Skeletal muscle tissue (tissue), 4 donors: ENCODE measurements around the gene ADARB1. TPM values are rescaled to one million over a fixed set of nuclear protein-coding genes. Genes with fewer than 3 reads are reported as not detected.

Experiments used
- H3K27ac ChIP-seq: one replicate; pipeline ENCODE4 v1.7.0; 2013; ENCODE audit warnings: mild to moderate bottlenecking, low read depth, low read length, inconsistent platforms
- H3K27me3 ChIP-seq, 3 donors: one replicate each; pipeline ENCODE4 v1.7.0; 2013; ENCODE audit warnings: low read length in 3 of 3; ENCODE audit not compliant: control insufficient read depth in 3 of 3, insufficient read depth in 3 of 3
- H3K36me3 ChIP-seq, 3 donors: one replicate each; pipeline ENCODE4 v1.7.0; 2013; ENCODE audit warnings: low read length in 3 of 3; ENCODE audit not compliant: control insufficient read depth in 3 of 3, insufficient read depth in 3 of 3
- H3K4me1 ChIP-seq, 3 donors: one replicate each; pipeline ENCODE4 v1.7.0; 2013; ENCODE audit warnings: low read length in 3 of 3, mild to moderate bottlenecking in 3 of 3; ENCODE audit not compliant: control insufficient read depth in 3 of 3, insufficient read depth in 3 of 3
- H3K4me3 ChIP-seq, 3 donors: one replicate each; pipeline ENCODE4 v1.7.0; 2013; ENCODE audit warnings: low read length in 3 of 3
- H3K9ac ChIP-seq, 3 donors: one replicate each; pipeline ENCODE4 v1.7.0; 2013; ENCODE audit warnings: low read length in 3 of 3, mild to moderate bottlenecking in 3 of 3, moderate library complexity in 2 of 3, low read depth in 1 of 3
- H3K9me3 ChIP-seq, 3 donors: one replicate each; pipeline ENCODE4 v1.7.0; 2013; ENCODE audit warnings: low read length in 3 of 3; ENCODE audit not compliant: control insufficient read depth in 3 of 3
- total RNA-seq: library from RNA; depleted of rRNA; stranded (reverse); fragments of >200 nt; gene quantifications from one replicate; pipeline ENCODE4 v1.2.3, GENCODE V29; 2014
- donor health status: Osteomylitis.

The ADARB1 gene
- total RNA-seq, 1 donor from 2014 or later: 16.2 TPM

- H3K36me3 ChIP-seq: peaks cover 29 to 36% (median 33%) of the 10 kb centered on the region in 3 donors
Measured at GRCh38 chr21:45222001-45222400, 147.6 kb downstream of the ADARB1 start.

DNA sequence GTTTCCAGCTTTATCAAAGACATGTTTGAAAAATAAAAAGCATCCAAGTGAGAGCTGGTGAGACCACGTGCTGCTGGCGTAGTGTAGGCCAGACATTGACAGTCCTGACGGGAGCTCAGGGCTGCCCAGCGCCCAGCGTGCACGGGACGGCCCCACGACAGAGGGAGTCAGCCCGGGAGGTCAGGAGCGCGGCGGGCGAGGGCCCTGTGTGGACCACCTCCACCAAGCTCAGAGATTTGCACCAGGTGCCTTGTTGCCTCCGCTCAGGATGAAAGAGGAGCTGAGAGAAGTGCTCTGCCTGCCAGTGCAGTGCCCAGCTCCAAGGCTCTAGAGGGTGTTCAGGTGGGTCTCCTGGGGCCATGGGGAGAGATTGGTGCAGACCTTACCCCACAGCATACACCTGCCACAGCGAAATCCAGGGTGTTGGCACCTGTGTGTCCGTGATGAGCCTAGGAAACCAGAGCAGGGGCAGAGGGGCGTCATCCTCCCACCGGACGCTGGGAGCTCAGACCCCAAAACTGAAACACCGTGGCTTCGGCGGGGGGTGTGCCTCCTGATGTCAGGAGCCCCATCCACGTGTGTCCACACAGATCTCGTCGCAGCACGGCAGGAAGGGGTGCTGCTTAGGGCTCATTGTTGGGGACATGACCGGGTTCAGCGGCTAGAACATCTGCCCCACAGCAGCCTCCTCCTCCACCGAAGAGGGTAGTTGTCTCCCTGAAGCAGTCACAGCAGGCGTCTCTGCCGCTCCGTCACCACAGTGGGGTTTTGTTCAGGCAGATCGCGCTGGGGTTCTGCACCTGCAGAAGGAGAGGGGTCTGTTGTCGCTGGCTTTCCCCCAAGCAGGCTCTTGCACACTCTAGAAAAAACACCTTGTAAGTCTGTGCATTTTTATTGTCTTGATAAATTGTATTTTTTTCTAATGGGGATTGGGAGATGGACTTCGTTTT, 149.1 kb downstream of the ADARB1 start:
- no peaks in the 10 kb centered on the region for H3K9me3 ChIP-seq
- no peak overlapping the region for H3K4me3 ChIP-seq
- H3K4me1 ChIP-seq: peaks cover 2 to 11% (median 3%) of the 10 kb centered on the region in 3 donors
- peaks cover 0 to 16% (median 4%) of the 10 kb centered on the region in 3 donors for H3K27me3 ChIP-seq
- H3K36me3 ChIP-seq: peaks cover 29 to 33% (median 31%) of the 10 kb centered on the region in 3 donors
- no peak overlapping the region for H3K27ac ChIP-seq
- H3K9ac ChIP-seq: no peak overlapping the region

More at GRCh38 chr21:45222001-45222400, 147.6 kb downstream of the ADARB1 start:
- H3K4me3 ChIP-seq: no peak overlapping the region
- H3K27me3 ChIP-seq: peaks cover 0 to 3% (median 0%) of the 10 kb centered on the region in 3 donors
- no peak overlapping the region for H3K27ac ChIP-seq
- H3K4me1 ChIP-seq: peaks cover 0 to 3% (median 2%) of the 10 kb centered on the region in 3 donors
- no peaks in the 10 kb centered on the region for H3K9me3 ChIP-seq
- no peak overlapping the region for H3K9ac ChIP-seq

DNA sequence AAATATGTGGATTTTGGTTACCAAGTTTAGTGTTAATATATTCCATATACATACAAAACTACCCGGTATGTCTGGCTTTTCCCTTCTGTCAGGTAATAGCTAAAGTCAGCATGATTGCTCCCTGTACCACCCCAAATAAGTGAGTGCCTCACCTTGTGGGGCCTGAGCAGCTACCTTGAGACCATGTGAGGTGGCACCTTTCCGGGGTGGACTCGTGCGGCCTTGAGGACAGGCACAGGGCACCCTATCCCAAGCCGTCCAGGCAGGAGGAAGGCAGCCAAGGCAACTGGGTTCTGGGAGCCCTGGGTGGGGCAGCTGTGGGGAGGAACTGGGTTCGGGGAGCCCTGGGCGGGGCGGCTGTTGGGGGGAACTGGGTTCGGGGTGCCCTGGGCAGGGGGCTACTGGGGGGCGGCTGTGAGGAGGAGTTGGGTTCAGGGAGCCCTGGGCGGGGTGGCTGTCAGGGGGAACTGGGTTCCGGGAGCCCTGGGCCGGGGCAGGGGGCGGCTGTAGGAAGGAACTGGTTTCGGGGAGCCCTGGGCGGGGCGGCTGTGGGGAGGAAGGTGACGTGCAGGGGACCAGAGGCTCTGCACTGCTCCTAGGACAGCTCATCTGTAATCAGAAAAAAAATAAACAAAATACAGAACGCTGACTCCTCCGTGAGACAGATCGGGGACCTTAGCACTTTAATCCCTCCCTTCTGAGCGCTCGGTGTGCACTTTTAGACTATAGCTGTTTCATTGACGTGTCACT, 150.0 kb downstream of the ADARB1 start:
- H3K27me3 ChIP-seq: peaks cover 0 to 18% (median 6%) of the 10 kb centered on the region in 3 donors
- no peak overlapping the region for H3K27ac ChIP-seq
- H3K4me1 ChIP-seq: peaks cover 2 to 12% (median 3%) of the 10 kb centered on the region in 3 donors
- no peaks in the 10 kb centered on the region for H3K9me3 ChIP-seq
- H3K4me3 ChIP-seq: no peak overlapping the region
- H3K9ac ChIP-seq: no peak overlapping the region
- H3K36me3 ChIP-seq: peaks cover 28 to 33% (median 29%) of the 10 kb centered on the region in 3 donors

DNA sequence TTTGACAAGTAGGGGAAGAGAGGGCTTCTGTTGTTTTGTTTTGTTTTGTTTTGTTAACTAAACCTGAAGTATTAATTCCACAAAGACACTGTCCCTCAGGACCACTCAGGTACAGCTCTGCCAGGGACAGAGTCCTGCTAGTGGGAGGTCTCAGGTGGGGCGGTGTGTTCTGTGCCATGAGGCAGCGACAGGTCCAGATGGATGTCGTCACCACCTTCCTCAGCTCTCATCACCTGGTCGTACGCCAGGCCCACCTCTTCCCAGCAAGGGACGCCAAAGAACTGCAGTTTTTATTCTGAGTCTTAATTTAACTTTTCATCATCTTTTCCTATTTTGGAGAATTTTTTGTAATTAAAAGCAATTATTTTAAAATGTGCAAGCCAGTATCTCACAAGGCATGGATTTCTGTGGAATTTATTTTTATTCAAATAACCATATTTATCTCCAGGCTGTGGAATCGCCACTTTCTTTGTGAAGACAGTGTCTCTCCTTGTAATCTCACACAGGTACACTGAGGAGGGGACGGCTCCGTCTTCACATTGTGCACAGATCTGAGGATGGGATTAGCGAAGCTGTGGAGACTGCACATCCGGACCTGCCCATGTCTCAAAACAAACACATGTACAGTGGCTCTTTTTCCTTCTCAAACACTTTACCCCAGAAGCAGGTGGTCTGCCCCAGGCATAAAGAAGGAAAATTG, 150.8 kb downstream of the ADARB1 start:
- Histone ChIP-seq H3K9ac (no peak overlapping the region), H3K27ac (no peak overlapping the region), H3K4me1 (peaks cover 0 to 12% (median 2%) of the 10 kb centered on the region in 3 donors), H3K4me3 (no peak overlapping the region), H3K27me3 (peaks cover 0 to 18% (median 6%) of the 10 kb centered on the region in 3 donors), H3K9me3 (no peaks in the 10 kb centered on the region), H3K36me3 (peaks cover 28 to 33% (median 29%) of the 10 kb centered on the region in 3 donors)

DNA sequence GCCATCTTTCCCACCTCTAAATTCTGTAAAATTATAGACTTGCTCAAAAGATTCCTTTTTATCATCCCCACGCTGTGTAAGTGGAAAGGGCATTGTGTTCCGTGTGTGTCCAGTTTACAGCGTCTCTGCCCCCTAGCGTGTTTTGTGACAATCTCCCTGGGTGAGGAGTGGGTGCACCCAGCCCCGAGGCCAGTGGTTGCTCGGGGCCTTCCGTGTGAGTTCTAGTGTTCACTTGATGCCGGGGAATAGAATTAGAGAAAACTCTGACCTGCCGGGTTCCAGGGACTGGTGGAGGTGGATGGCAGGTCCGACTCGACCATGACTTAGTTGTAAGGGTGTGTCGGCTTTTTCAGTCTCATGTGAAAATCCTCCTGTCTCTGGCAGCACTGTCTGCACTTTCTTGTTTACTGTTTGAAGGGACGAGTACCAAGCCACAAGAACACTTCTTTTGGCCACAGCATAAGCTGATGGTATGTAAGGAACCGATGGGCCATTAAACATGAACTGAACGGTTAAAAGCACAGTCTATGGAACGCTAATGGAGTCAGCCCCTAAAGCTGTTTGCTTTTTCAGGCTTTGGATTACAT, 151.5 kb downstream of the ADARB1 start:
- no peak overlapping the region for H3K4me3 ChIP-seq
- H3K9me3 ChIP-seq: no peaks in the 10 kb centered on the region
- H3K27ac ChIP-seq: no peak overlapping the region
- H3K27me3 ChIP-seq: peaks cover 0 to 18% (median 6%) of the 10 kb centered on the region in 3 donors
- H3K36me3 ChIP-seq: peaks cover 22 to 26% (median 23%) of the 10 kb centered on the region in 3 donors
- peaks cover 0 to 12% (median 2%) of the 10 kb centered on the region in 3 donors for H3K4me1 ChIP-seq
- no peak overlapping the region for H3K9ac ChIP-seq

DNA sequence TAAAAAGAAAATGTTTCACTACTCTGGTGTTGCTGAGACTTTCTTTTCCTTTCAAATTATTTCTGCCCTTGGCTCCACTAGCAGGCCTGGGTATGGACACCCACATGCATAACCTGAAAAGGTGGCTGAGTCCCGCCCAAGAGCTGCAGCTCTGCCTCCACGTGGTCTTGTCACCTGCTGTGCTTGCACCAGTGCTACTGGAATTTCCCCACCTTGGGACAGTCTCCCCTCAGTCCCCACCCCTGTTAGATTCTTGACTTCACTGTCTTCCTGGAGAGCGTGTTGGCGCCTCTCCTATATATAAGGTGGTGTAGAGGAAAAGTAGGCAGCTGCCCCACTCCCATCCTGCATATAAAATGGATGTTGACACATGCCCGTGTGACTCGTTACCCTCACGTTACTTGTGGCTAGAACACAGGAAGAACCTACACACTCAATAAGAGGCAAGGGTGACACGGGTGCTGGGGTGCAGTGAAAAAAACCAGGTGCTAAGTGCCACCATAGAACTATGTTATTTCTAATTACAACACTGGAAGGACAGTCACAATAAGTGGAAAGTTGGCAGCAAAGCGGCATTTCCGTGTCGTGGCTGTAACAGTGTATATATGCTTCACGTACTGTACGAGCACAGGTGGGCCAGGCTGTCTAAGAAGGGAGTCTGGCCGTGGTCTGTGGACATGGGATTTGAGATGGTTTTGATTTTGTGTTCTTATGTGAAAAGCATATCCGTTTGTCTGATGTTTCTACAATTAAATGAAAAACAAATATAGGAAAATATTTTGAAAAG, 152.4 kb downstream of the ADARB1 start:
- Histone ChIP-seq H3K36me3 (peaks cover 14 to 17% (median 15%) of the 10 kb centered on the region in 3 donors), H3K4me1 (peaks cover 0 to 12% (median 2%) of the 10 kb centered on the region in 3 donors), H3K27ac (no peak overlapping the region), H3K27me3 (peaks cover 0 to 18% (median 6%) of the 10 kb centered on the region in 3 donors), H3K9ac (no peak overlapping the region), H3K9me3 (no peaks in the 10 kb centered on the region), H3K4me3 (no peak overlapping the region)

- peaks cover 8 to 9% (median 9%) of the 10 kb centered on the region in 3 donors for H3K36me3 ChIP-seq
- no peak overlapping the region for H3K27ac ChIP-seq
- peaks cover 0 to 12% (median 2%) of the 10 kb centered on the region in 3 donors for H3K4me1 ChIP-seq
- no peaks in the 10 kb centered on the region for H3K9me3 ChIP-seq
- H3K4me3 ChIP-seq: no peak overlapping the region
- no peak overlapping the region for H3K9ac ChIP-seq
- peaks cover 3 to 22% (median 13%) of the 10 kb centered on the region in 3 donors for H3K27me3 ChIP-seq
Measured at GRCh38 chr21:45227735-45228134, 153.4 kb downstream of the ADARB1 start.

- peaks cover 0 to 12% (median 2%) of the 10 kb centered on the region in 3 donors for H3K4me1 ChIP-seq
- H3K36me3 ChIP-seq: peaks cover 6 to 7% (median 6%) of the 10 kb centered on the region in 3 donors
- no peak overlapping the region for H3K4me3 ChIP-seq
- H3K27ac ChIP-seq: no peak overlapping the region
- no peaks in the 10 kb centered on the region for H3K9me3 ChIP-seq
- no peak overlapping the region for H3K9ac ChIP-seq
- peaks cover 3 to 24% (median 13%) of the 10 kb centered on the region in 3 donors for H3K27me3 ChIP-seq
Measured at GRCh38 chr21:45228171-45228641, 153.8 kb downstream of the ADARB1 start.
